ENCODE data around the gene RPS15A. TPM values are rescaled to one million over a fixed set of nuclear protein-coding genes. Genes with fewer than 3 reads are reported as not detected.

The RPS15A gene
- total RNA-seq, 1 donor from 2014 or later: 1,036 TPM

DNA sequence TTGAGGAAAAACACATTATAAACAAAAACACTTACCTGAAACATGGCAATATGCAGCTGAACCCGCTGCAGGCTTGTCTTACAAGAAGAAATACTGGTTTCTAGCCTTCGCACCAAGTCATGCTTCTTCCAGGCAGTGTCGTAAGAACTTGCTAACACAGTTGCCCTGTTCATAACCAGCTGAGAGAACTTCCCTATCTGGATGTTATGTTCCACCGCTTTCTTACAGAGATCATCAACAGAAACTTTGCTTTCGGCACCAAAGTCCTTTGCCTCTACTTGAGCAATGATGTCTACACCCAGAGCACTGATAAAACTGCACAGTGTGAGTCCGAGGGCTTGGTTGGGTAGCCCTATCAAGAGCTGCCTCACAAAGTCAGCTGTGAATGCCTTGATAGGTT, 39.1 kb upstream of the RPS15A start:
- no peaks in the 10 kb centered on the region for H3K9me3 ChIP-seq (ENCODE audit: insufficient read depth, low read depth, low read length)
- H3K36me3 ChIP-seq (ENCODE audit: insufficient read depth, low read length): peaks cover 50% of the 10 kb centered on the region
- no peaks in the 10 kb centered on the region for H3K4me1 ChIP-seq (ENCODE audit: insufficient read depth, low read length)
- FAIRE-seq (no peak), DNase-seq (ENCODE audit: low read depth) (no peak)
- H3K79me2 ChIP-seq (ENCODE audit: insufficient read depth, low read length): no peaks in the 10 kb centered on the region
- H3K27ac ChIP-seq (ENCODE audit: low read depth, low read length): no peak overlapping the region
- TF ChIP-seq, protein P1, sequence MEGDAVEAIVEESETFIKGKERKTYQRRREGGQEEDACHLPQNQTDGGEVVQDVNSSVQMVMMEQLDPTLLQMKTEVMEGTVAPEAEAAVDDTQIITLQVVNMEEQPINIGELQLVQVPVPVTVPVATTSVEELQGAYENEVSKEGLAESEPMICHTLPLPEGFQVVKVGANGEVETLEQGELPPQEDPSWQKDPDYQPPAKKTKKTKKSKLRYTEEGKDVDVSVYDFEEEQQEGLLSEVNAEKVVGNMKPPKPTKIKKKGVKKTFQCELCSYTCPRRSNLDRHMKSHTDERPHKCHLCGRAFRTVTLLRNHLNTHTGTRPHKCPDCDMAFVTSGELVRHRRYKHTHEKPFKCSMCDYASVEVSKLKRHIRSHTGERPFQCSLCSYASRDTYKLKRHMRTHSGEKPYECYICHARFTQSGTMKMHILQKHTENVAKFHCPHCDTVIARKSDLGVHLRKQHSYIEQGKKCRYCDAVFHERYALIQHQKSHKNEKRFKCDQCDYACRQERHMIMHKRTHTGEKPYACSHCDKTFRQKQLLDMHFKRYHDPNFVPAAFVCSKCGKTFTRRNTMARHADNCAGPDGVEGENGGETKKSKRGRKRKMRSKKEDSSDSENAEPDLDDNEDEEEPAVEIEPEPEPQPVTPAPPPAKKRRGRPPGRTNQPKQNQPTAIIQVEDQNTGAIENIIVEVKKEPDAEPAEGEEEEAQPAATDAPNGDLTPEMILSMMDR (IDR thresholded peaks at IDR 0.05; ENCODE audit: insufficient read depth, low read depth, low read length): no peak
- no peak for TF ChIP-seq EZH2 (IDR thresholded peaks at IDR 0.05; ENCODE audit: insufficient read depth, low read length)
- no peak overlapping the region for H3K9ac ChIP-seq (ENCODE audit: low read length)
- H4K20me1 ChIP-seq (ENCODE audit: insufficient read depth, low read length): no peaks in the 10 kb centered on the region
- Mint-ChIP-seq H3K27me3 (ENCODE audit: low read depth, unreplicated experiment) (no peaks in the 10 kb centered on the region), H3K4me1 (ENCODE audit: low read depth, unreplicated experiment) (no peaks in the 10 kb centered on the region), H3K9me3 (ENCODE audit: unreplicated experiment) (no peaks in the 10 kb centered on the region), H3K36me3 (ENCODE audit: low read depth, unreplicated experiment) (peaks cover 7% of the 10 kb centered on the region), H3K4me3 (ENCODE audit: unreplicated experiment) (no peak overlapping the region), H3K27ac (ENCODE audit: unreplicated experiment) (no peak overlapping the region)
- no peak overlapping the region for H3K4me2 ChIP-seq (ENCODE audit: low read length)
- H3K4me3 ChIP-seq (ENCODE audit: insufficient read depth, low read depth, low read length): no peak overlapping the region
- no peaks in the 10 kb centered on the region for H3K27me3 ChIP-seq (ENCODE audit: insufficient read depth, low read length)
- H2AFZ ChIP-seq (ENCODE audit: low read depth, low read length): no peak overlapping the region

DNA sequence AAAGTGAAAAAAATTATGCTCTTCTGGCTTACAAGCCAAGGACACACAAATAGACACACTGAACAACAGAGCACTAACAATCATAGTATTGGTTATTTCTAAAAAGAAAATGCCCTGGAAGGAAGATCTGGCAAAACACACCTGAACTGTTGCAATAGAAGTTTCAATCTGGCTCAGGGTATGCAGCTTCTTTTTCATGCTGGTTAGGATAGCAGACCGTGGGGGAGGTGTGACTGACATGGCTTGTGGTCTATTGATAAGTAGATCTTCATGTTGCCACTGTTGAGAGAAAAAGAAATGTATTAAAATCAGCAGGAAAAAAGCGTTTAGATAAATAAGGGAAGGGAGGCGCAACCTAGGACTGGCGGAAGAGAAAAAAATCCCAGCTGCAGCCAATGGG, 37.8 kb upstream of the RPS15A start:
- Histone ChIP-seq H3K79me2 (ENCODE audit: insufficient read depth, low read length) (no peaks in the 10 kb centered on the region), H4K20me1 (ENCODE audit: insufficient read depth, low read length) (no peaks in the 10 kb centered on the region), H3K36me3 (ENCODE audit: insufficient read depth, low read length) (peaks cover 40% of the 10 kb centered on the region), H3K9ac (ENCODE audit: low read length) (no peak overlapping the region), H2AFZ (ENCODE audit: low read depth, low read length) (no peak overlapping the region), H3K4me3 (ENCODE audit: insufficient read depth, low read depth, low read length) (no peak overlapping the region), H3K4me2 (ENCODE audit: low read length) (no peak overlapping the region), H3K27ac (ENCODE audit: low read depth, low read length) (no peak overlapping the region), H3K27me3 (ENCODE audit: insufficient read depth, low read length) (no peaks in the 10 kb centered on the region), H3K4me1 (ENCODE audit: insufficient read depth, low read length) (no peaks in the 10 kb centered on the region), H3K9me3 (ENCODE audit: insufficient read depth, low read depth, low read length) (no peaks in the 10 kb centered on the region)
- Mint-ChIP-seq H3K9me3 (ENCODE audit: unreplicated experiment) (no peaks in the 10 kb centered on the region), H3K27me3 (ENCODE audit: low read depth, unreplicated experiment) (no peaks in the 10 kb centered on the region), H3K4me1 (ENCODE audit: low read depth, unreplicated experiment) (no peaks in the 10 kb centered on the region), H3K4me3 (ENCODE audit: unreplicated experiment) (no peak overlapping the region), H3K36me3 (ENCODE audit: low read depth, unreplicated experiment) (peaks cover 7% of the 10 kb centered on the region), H3K27ac (ENCODE audit: unreplicated experiment) (peak overlapping the region; percentile 28)
- DNase-seq (ENCODE audit: low read depth) (no peak), FAIRE-seq (no peak)
- TF ChIP-seq, protein P1 (IDR thresholded peaks at IDR 0.05; ENCODE audit: insufficient read depth, low read depth, low read length): no peak
- TF ChIP-seq EZH2 (IDR thresholded peaks at IDR 0.05; ENCODE audit: insufficient read depth, low read length): no peak

DNA sequence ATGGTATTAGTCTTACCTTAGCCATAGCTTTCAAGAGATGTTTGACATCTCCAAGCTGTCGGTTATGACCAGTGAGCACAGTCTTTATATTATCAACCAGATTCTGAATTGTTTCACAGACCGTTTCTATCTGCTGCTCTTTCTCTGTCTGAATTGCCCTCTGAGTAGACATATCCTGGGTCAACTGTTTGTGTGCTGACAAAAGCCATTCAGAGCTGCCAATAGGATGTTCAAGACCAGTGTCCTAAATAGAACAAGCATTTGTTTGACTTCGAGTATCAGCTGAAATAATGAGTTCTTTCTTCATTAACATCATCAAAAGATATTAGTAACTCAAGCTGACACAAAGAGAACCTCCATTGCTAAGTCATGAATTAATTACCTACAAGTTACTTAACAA, 26.2 kb upstream of the RPS15A start:
- H3K4me1 ChIP-seq (ENCODE audit: insufficient read depth, low read length): no peaks in the 10 kb centered on the region
- Mint-ChIP-seq H3K9me3 (ENCODE audit: unreplicated experiment) (no peaks in the 10 kb centered on the region), H3K4me1 (ENCODE audit: low read depth, unreplicated experiment) (no peaks in the 10 kb centered on the region), H3K36me3 (ENCODE audit: low read depth, unreplicated experiment) (peaks cover 11% of the 10 kb centered on the region), H3K27ac (ENCODE audit: unreplicated experiment) (no peak overlapping the region), H3K27me3 (ENCODE audit: low read depth, unreplicated experiment) (no peaks in the 10 kb centered on the region), H3K4me3 (ENCODE audit: unreplicated experiment) (no peak overlapping the region)
- no peak overlapping the region for H3K27ac ChIP-seq (ENCODE audit: low read depth, low read length)
- H3K9ac ChIP-seq (ENCODE audit: low read length): no peak overlapping the region
- H3K36me3 ChIP-seq (ENCODE audit: insufficient read depth, low read length): peaks cover 49% of the 10 kb centered on the region
- H3K27me3 ChIP-seq (ENCODE audit: insufficient read depth, low read length): no peaks in the 10 kb centered on the region
- no peak for FAIRE-seq
- TF ChIP-seq EZH2 (IDR thresholded peaks at IDR 0.05; ENCODE audit: insufficient read depth, low read length): no peak
- TF ChIP-seq, protein P1 (IDR thresholded peaks at IDR 0.05; ENCODE audit: insufficient read depth, low read depth, low read length): no peak
- H3K9me3 ChIP-seq (ENCODE audit: insufficient read depth, low read depth, low read length): no peaks in the 10 kb centered on the region
- H3K4me3 ChIP-seq (ENCODE audit: insufficient read depth, low read depth, low read length): no peak overlapping the region
- H2AFZ ChIP-seq (ENCODE audit: low read depth, low read length): no peak overlapping the region
- H4K20me1 ChIP-seq (ENCODE audit: insufficient read depth, low read length): no peaks in the 10 kb centered on the region
- H3K4me2 ChIP-seq (ENCODE audit: low read length): no peak overlapping the region
- no peaks in the 10 kb centered on the region for H3K79me2 ChIP-seq (ENCODE audit: insufficient read depth, low read length)
- no peak for DNase-seq (ENCODE audit: low read depth)

All from astrocyte (in vitro differentiated cells and primary cell).